Trophoblast cell (in vitro differentiated cells and primary cell): ENCODE measurements around the gene TPD52L1.

Source experiments
- DNase-seq, 2 donors: peaks; one replicate each; pipeline ENCODE4 v3.0.0-alpha.2; 2016
- H2AFZ ChIP-seq: 2 replicates; pipeline ENCODE4 v1.6.1; 2013; ENCODE audit warnings: low read length, moderate library complexity, mild to moderate bottlenecking; ENCODE audit not compliant: insufficient read depth, poor library complexity
- H2AK5ac ChIP-seq: 2 replicates; pipeline ENCODE4 v1.6.1; 2013; ENCODE audit warnings: mild to moderate bottlenecking, low read length
- H2BK120ac ChIP-seq: 2 replicates; pipeline ENCODE4 v1.6.1; 2013; ENCODE audit warnings: low read length, mild to moderate bottlenecking, moderate library complexity; ENCODE audit not compliant: insufficient read depth, poor library complexity
- H2BK12ac ChIP-seq: 2 replicates; pipeline ENCODE4 v1.6.1; 2013; ENCODE audit warnings: mild to moderate bottlenecking, low read length, moderate library complexity
- H2BK5ac ChIP-seq: 2 replicates; pipeline ENCODE4 v1.6.1; 2013; ENCODE audit warnings: low read length, low read depth, moderate library complexity, mild to moderate bottlenecking; ENCODE audit not compliant: poor library complexity
- H3K14ac ChIP-seq: 2 replicates; pipeline ENCODE4 v1.6.1; 2013; ENCODE audit warnings: mild to moderate bottlenecking, low read length
- H3K18ac ChIP-seq: 2 replicates; pipeline ENCODE4 v1.6.1; 2013; ENCODE audit warnings: mild to moderate bottlenecking, low read length
- H3K23ac ChIP-seq: 2 replicates; pipeline ENCODE4 v1.6.1; 2013; ENCODE audit warnings: low read length
- H3K27ac ChIP-seq: 2 replicates; pipeline ENCODE4 v1.5.1; 2013; ENCODE audit warnings: low read depth, mild to moderate bottlenecking, inconsistent platforms, low read length, moderate library complexity
- H3K27me3 ChIP-seq: 2 replicates; pipeline ENCODE4 v1.6.1; 2013; ENCODE audit warnings: inconsistent platforms, mild to moderate bottlenecking, low read length, moderate library complexity; ENCODE audit not compliant: insufficient read depth
- H3K36me3 ChIP-seq, 2 experiments: 1 replicate in 1 of 2; 2 replicates in 1 of 2; pipeline ENCODE4 v1.6.1; 2013; ENCODE audit warnings: low read length in 2 of 2, mild to moderate bottlenecking in 2 of 2, moderate library complexity in 1 of 2; ENCODE audit not compliant: insufficient read depth in 2 of 2, control insufficient read depth in 1 of 2
- H3K4ac ChIP-seq: 2 replicates; pipeline ENCODE4 v1.6.1; 2013; ENCODE audit warnings: low read depth, mild to moderate bottlenecking, low read length, moderate library complexity
- H3K4me1 ChIP-seq, 2 experiments: 1 replicate in 1 of 2; 2 replicates in 1 of 2; pipeline ENCODE4 v1.6.1; 2013; ENCODE audit warnings: low read length in 2 of 2, mild to moderate bottlenecking in 2 of 2, moderate library complexity in 1 of 2; ENCODE audit not compliant: insufficient read depth in 2 of 2, control insufficient read depth in 1 of 2
- H3K4me2 ChIP-seq: 2 replicates; pipeline ENCODE4 v1.6.1; 2013; ENCODE audit warnings: inconsistent platforms, mild to moderate bottlenecking, low read length, moderate library complexity
- H3K4me3 ChIP-seq: 2 replicates; pipeline ENCODE4 v1.5.1; 2013; ENCODE audit warnings: mild to moderate bottlenecking, low read depth, low read length, inconsistent platforms
- H3K79me1 ChIP-seq: one replicate; pipeline ENCODE4 v1.6.1; 2013; ENCODE audit warnings: low read length
- H3K79me2 ChIP-seq: 2 replicates; pipeline ENCODE4 v1.6.1; 2013; ENCODE audit warnings: low read length, mild to moderate bottlenecking; ENCODE audit not compliant: control insufficient read depth, insufficient read depth, poor library complexity
- H3K9ac ChIP-seq: 2 replicates; pipeline ENCODE4 v1.6.1; 2013; ENCODE audit warnings: mild to moderate bottlenecking, low read length
- H3K9me3 ChIP-seq: 2 replicates; pipeline ENCODE4 v1.6.1; 2013; ENCODE audit warnings: low read depth, mild to moderate bottlenecking, control low read depth, inconsistent platforms, low read length; ENCODE audit not compliant: insufficient read depth
- H4K12ac ChIP-seq: 2 replicates; pipeline ENCODE4 v1.6.1; 2013; ENCODE audit warnings: low read depth, mild to moderate bottlenecking, low read length, moderate library complexity
- H4K8ac ChIP-seq: 2 replicates; pipeline ENCODE4 v1.6.1; 2013; ENCODE audit warnings: low read depth, mild to moderate bottlenecking, low read length, moderate library complexity
- H4K91ac ChIP-seq: one replicate; pipeline ENCODE4 v1.6.1; 2013; ENCODE audit warnings: low read depth, mild to moderate bottlenecking, low read length, moderate library complexity
- WGBS: extraction: QIAGEN DNeasy Blood & Tissue Kit; methylation state at CpG from one replicate; pipeline ENCODE4 v1.1.7; 2013; ENCODE audit warnings: missing lambda C conversion rate; ENCODE audit not compliant: insufficient read length, insufficient coverage; ENCODE audit errors: extremely low coverage; 5-methylcytosine and 5-hydroxymethylcytosine counted together

Gene TPD52L1

GRCh38 chr6:125312478-125312877 is 158.9 kb downstream of the TPD52L1 start:
- H4K8ac ChIP-seq, result no peak overlapping the region
- H3K79me2 ChIP-seq, result no peaks in the 10 kb centered on the region
- no peak overlapping the region for H4K91ac ChIP-seq
- no peak overlapping the region for H3K4me3 ChIP-seq
- H3K9ac ChIP-seq, result no peak overlapping the region
- peaks cover 1% of the 10 kb centered on the region for H3K79me1 ChIP-seq
- H3K36me3 ChIP-seq, result no peaks in the 10 kb centered on the region
- H3K23ac ChIP-seq, result no peak overlapping the region
- H2AFZ ChIP-seq, result no peak overlapping the region
- no peaks in the 10 kb centered on the region for H3K4me1 ChIP-seq
- no peak overlapping the region for H3K4me2 ChIP-seq
- no CpG with 5 or more reads among the region's 2 CpGs for WGBS
- H3K14ac ChIP-seq, result no peak overlapping the region
- H3K27me3 ChIP-seq, result no peaks in the 10 kb centered on the region
- no peak overlapping the region for H3K4ac ChIP-seq
- H3K9me3 ChIP-seq, result no peaks in the 10 kb centered on the region
- H2BK12ac ChIP-seq, result no peak overlapping the region
- H3K18ac ChIP-seq, result no peak overlapping the region
- H2BK5ac ChIP-seq, result no peak overlapping the region
- no peak overlapping the region for H3K27ac ChIP-seq
- no peak overlapping the region for H4K12ac ChIP-seq
- no peak for DNase-seq
- H2AK5ac ChIP-seq, result no peak overlapping the region
- H2BK120ac ChIP-seq, result no peak overlapping the region

- Histone ChIP-seq H3K27ac (no peak overlapping the region), H4K91ac (no peak overlapping the region), H3K9me3 (no peaks in the 10 kb centered on the region), H3K4ac (no peak overlapping the region), H3K79me2 (no peaks in the 10 kb centered on the region), H3K27me3 (no peaks in the 10 kb centered on the region), H3K4me2 (no peak overlapping the region), H2BK120ac (no peak overlapping the region), H2BK12ac (no peak overlapping the region), H3K36me3 (no peaks in the 10 kb centered on the region), H3K4me3 (no peak overlapping the region), H3K79me1 (peaks cover 1% of the 10 kb centered on the region), H3K23ac (no peak overlapping the region), H2AK5ac (no peak overlapping the region), H3K18ac (no peak overlapping the region), H3K9ac (no peak overlapping the region), H2AFZ (no peak overlapping the region), H4K8ac (no peak overlapping the region), H2BK5ac (no peak overlapping the region), H4K12ac (no peak overlapping the region), H3K14ac (no peak overlapping the region), H3K4me1 (no peaks in the 10 kb centered on the region)
- no peak for DNase-seq
- no CpG with 5 or more reads among the region's 4 CpGs for WGBS
These were observed 159.4 kb downstream of the TPD52L1 start for GRCh38 chr6:125312950-125313349.
